HCT116 (cell line): ENCODE measurements around the gene GPR171. TPM values are rescaled to one million over a fixed set of nuclear protein-coding genes. Genes with fewer than 3 reads are reported as not detected.

Experiments
- ATAC-seq: fragments of 200-7000 bp; cut with Tn5 transposase; 2 replicates; pipeline ENCODE4 v1.9.1; 2020; ENCODE audit warnings: mild to moderate bottlenecking, moderate library complexity
- BruUV-seq: library from RNA; stranded (reverse); fragments of 400-500 nt; replicated peaks from 2 replicates; lab custom pipeline; 2021; lab: Mats Ljungman, UMichigan
- CTCF ChIA-PET: fragments of 300-600 bp; sonication (Branson Sonifier 250); formaldehyde crosslinking; loops from one replicate; lab custom pipeline; 2021; ENCODE audit warnings: antibody characterized with exemption; lab: Charles Lee
- POLR2A ChIA-PET: fragments of 300-600, 350-600 bp; sonication (Branson Sonifier 250); formaldehyde crosslinking; loops from one replicate; lab custom pipeline; 2021; ENCODE audit warnings: antibody characterized with exemption; lab: Charles Lee
- RAD21 ChIA-PET, 2 experiments: fragments of 300-600 bp; sonication (Branson Sonifier 250); formaldehyde crosslinking; loops; one replicate each; lab custom pipeline; 2023; ENCODE audit warnings: low total read pairs in 2 of 2; ENCODE audit not compliant: uncharacterized antibody in 2 of 2, unreplicated experiment in 2 of 2, low non-redundant PET in 1 of 2; lab: Charles Lee
- DNase-seq: peaks from one replicate; pipeline ENCODE4 v3.0.0-alpha.2; 2010; ENCODE audit warnings: low read depth, low spot score
- H2AFZ ChIP-seq: fragments of 200-600 bp; shearing (Covaris generic), sonication (generic); 2 replicates; pipeline ENCODE4 v1.6.1; 2017; ENCODE audit warnings: low read depth, mixed run types, mixed read lengths, antibody characterized with exemption, low read length; ENCODE audit not compliant: poor library complexity, severe bottlenecking
- H3K27ac ChIP-seq: 2 replicates; pipeline ENCODE4 v1.5.1; 2012; ENCODE audit warnings: low read depth, low read length
- H3K27me3 ChIP-seq: fragments of 200-600 bp; sonication (generic); 2 replicates; pipeline ENCODE4 v1.6.1; 2016; ENCODE audit warnings: mixed run types, low read length, mixed read lengths; ENCODE audit not compliant: insufficient read depth
- H3K36me3 ChIP-seq, 2 experiments: fragments of 200-500 bp in 1 of 2; fragments of 200-600 bp in 1 of 2; sonication (Bioruptor generic) in 1 of 2; sonication (generic) in 1 of 2; 2 replicates each; pipeline versions ENCODE4 v1.5.1 to v1.6.1; 2014 to 2016; ENCODE audit warnings: low read length in 2 of 2, inconsistent platforms in 1 of 2, mixed read lengths in 1 of 2, mixed run types in 1 of 2; ENCODE audit not compliant: insufficient read depth in 2 of 2, control insufficient read depth in 1 of 2
- H3K4me1 ChIP-seq, 2 experiments: fragments of 200-600 bp in 1 of 2; sonication (generic) in 1 of 2; 2 replicates each; pipeline versions ENCODE4 v1.5.1 to v1.6.1; 2012 to 2017; ENCODE audit warnings: low read length in 2 of 2, inconsistent platforms in 1 of 2, mild to moderate bottlenecking in 1 of 2, mixed read lengths in 1 of 2, mixed run types in 1 of 2, moderate library complexity in 1 of 2; ENCODE audit not compliant: insufficient read depth in 2 of 2, control insufficient read depth in 1 of 2
- H3K4me2 ChIP-seq: fragments of 200-600 bp; sonication (generic); 2 replicates; pipeline ENCODE4 v1.6.1; 2017; ENCODE audit warnings: mixed run types, low read length, mixed read lengths
- H3K4me3 ChIP-seq, 2 experiments: fragments of 200-600 bp in 1 of 2; sonication (generic) in 1 of 2; replicated peaks in 1 of 2; 2 replicates each; pipeline ENCODE4 v1.5.1; 2011 to 2016; ENCODE audit warnings: low read length in 2 of 2, control low read depth in 1 of 2, low read depth in 1 of 2, mild to moderate bottlenecking in 1 of 2, mixed read lengths in 1 of 2, mixed run types in 1 of 2
- H3K79me2 ChIP-seq: fragments of 200-600 bp; sonication (generic); 2 replicates; pipeline ENCODE4 v1.6.1; 2017; ENCODE audit warnings: mild to moderate bottlenecking, mixed run types, low read length, moderate library complexity, mixed read lengths; ENCODE audit not compliant: insufficient read depth
- H3K9ac ChIP-seq: fragments of 200-600 bp; sonication (generic); 2 replicates; pipeline ENCODE4 v1.6.1; 2016; ENCODE audit warnings: low read length, mixed read lengths
- H3K9me2 ChIP-seq: fragments of 200-600 bp; sonication (generic), shearing (Covaris generic); 2 replicates; pipeline ENCODE4 v1.6.1; 2017; ENCODE audit warnings: mixed run types, mild to moderate bottlenecking, moderate library complexity; ENCODE audit not compliant: insufficient read depth
- H3K9me3 ChIP-seq, 2 experiments: fragments of 200-500 bp in 1 of 2; fragments of 200-600 bp in 1 of 2; sonication (Bioruptor generic) in 1 of 2; sonication (generic) in 1 of 2; 2 replicates each; pipeline ENCODE4 v1.6.1; 2014 to 2017; ENCODE audit warnings: low read length in 2 of 2, mixed read lengths in 2 of 2, inconsistent platforms in 1 of 2, low read depth in 1 of 2, mild to moderate bottlenecking in 1 of 2, mixed run types in 1 of 2, moderate library complexity in 1 of 2; ENCODE audit not compliant: control insufficient read depth in 1 of 2, insufficient read depth in 1 of 2
- H4K20me1 ChIP-seq: fragments of 200-600 bp; sonication (generic), shearing (Covaris generic); 2 replicates; pipeline ENCODE4 v1.6.1; 2017; ENCODE audit warnings: mixed run types, mild to moderate bottlenecking, moderate library complexity; ENCODE audit not compliant: insufficient read depth
- CBX3 ChIP-seq: IDR thresholded peaks from 2 replicates; pipeline ENCODE4 v1.6.1; 2012; ENCODE audit warnings: low read depth
- CEBPB ChIP-seq: IDR thresholded peaks from 2 replicates; pipeline ENCODE4 v1.6.1; 2012; ENCODE audit warnings: low read depth
- EGR1 ChIP-seq: IDR thresholded peaks from 2 replicates; pipeline ENCODE4 v1.6.1; 2012; ENCODE audit warnings: low read depth
- ELF1 ChIP-seq: IDR thresholded peaks from 2 replicates; pipeline ENCODE4 v1.6.1; 2012; ENCODE audit warnings: low read depth, borderline replicate concordance
- FOSL1 ChIP-seq: IDR thresholded peaks from 2 replicates; pipeline ENCODE4 v1.6.1; 2012; ENCODE audit warnings: low read depth
- JUND ChIP-seq: IDR thresholded peaks from 2 replicates; pipeline ENCODE4 v1.6.1; 2012
- POLR2A ChIP-seq: IDR thresholded peaks from 2 replicates; pipeline ENCODE4 v1.7.0; 2011; ENCODE audit warnings: borderline replicate concordance; ENCODE audit not compliant: insufficient read depth, insufficient read length; ENCODE audit errors: extremely low read depth
- POLR2AphosphoS5 ChIP-seq: IDR thresholded peaks from 2 replicates; pipeline ENCODE4 v1.6.1; 2011; ENCODE audit warnings: mild to moderate bottlenecking, low read depth, low read length, moderate library complexity
- RAD21 ChIP-seq: IDR thresholded peaks from 2 replicates; pipeline ENCODE4 v1.6.1; 2012; ENCODE audit warnings: low read depth, mild to moderate bottlenecking
- SP1 ChIP-seq: IDR thresholded peaks from 2 replicates; pipeline ENCODE4 v1.6.1; 2012; ENCODE audit warnings: low read depth
- TCF7L2 ChIP-seq: IDR thresholded peaks from 2 replicates; pipeline ENCODE4 v1.7.0; 2011; ENCODE audit warnings: borderline replicate concordance, inconsistent platforms; ENCODE audit not compliant: insufficient read depth, insufficient read length; ENCODE audit errors: extremely low read depth
- YY1 ChIP-seq: IDR thresholded peaks from 2 replicates; pipeline ENCODE4 v1.6.1; 2011; ENCODE audit warnings: low read length, low read depth, moderate library complexity, mild to moderate bottlenecking; ENCODE audit not compliant: insufficient replicate concordance; ENCODE audit errors: extremely low read depth
- ZFX ChIP-seq: fragments of 450-650 bp; IDR thresholded peaks from 2 replicates; pipeline ENCODE4 v1.6.1; 2017
- ZNF274 ChIP-seq: fragments of 200-500 bp; sonication (Bioruptor generic); IDR thresholded peaks from 2 replicates; pipeline ENCODE4 v1.6.1; 2014; ENCODE audit warnings: mild to moderate bottlenecking, low read depth, low read length, inconsistent platforms
- intact Hi-C: fragments of 100-400 bp; cut with micrococcal nuclease; formaldehyde crosslinking; loops from 2 replicates; pipeline ENCODE4 v1.10.0; 2022
- total RNA-seq: library from RNA; stranded (reverse); gene quantifications from one replicate; pipeline ENCODE4 v1.2.1, GENCODE V29; 2021; ENCODE audit not compliant: unreplicated experiment
- TF ChIP-seq, protein P1 (sequence below): IDR thresholded peaks from 2 replicates; pipeline ENCODE4 v1.6.1; 2012
- TF ChIP-seq, protein P2 (sequence below), 3 experiments: fragments of 200-600 bp in 1 of 3; sonication (generic) in 1 of 3; IDR thresholded peaks in 2 of 3; conservative IDR thresholded peaks in 1 of 3; 2 replicates each; pipeline ENCODE4 v1.5.1; 2012 to 2017; ENCODE audit warnings: low read depth in 2 of 3, low read length in 2 of 3, antibody characterized with exemption in 1 of 3, borderline replicate concordance in 1 of 3, control low read depth in 1 of 3, mild to moderate bottlenecking in 1 of 3, mixed read lengths in 1 of 3, mixed run types in 1 of 3, moderate library complexity in 1 of 3; ENCODE audit not compliant: insufficient read depth in 1 of 3
- TF ChIP-seq, protein P3 (sequence below): IDR thresholded peaks from 2 replicates; pipeline ENCODE4 v1.6.1; 2012
- TF ChIP-seq, protein P4 (sequence below): IDR thresholded peaks from 2 replicates; pipeline ENCODE4 v1.6.1; 2012; ENCODE audit warnings: low read depth
- TF ChIP-seq, protein P5 (sequence below): IDR thresholded peaks from 2 replicates; pipeline ENCODE4 v1.6.1; 2011; ENCODE audit warnings: mild to moderate bottlenecking, low read length, moderate library complexity; ENCODE audit not compliant: insufficient replicate concordance; ENCODE audit errors: extremely low read depth

The GPR171 gene
- total RNA-seq, 1 experiment from 2014 or later = not detected

DNA sequence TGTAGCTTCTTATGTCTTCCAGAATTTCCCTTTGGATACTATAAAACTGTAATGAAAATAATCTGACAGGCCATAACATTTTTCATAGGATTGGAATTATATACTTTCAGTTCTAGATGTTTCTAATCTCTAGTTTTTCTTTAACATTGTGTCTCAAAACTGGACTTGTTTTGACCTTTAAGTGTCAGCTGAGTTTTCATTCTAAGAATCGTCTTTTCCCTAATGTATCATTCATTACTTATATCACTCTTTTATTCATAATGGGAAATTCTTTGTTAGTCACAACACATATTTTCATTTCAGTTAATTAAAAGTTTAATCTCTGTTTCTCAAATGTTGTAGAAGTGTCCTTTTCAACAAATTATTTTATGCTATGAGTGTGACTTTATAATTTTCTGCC lies 11.9 kb downstream of the GPR171 start:
- Histone ChIP-seq H4K20me1 (no peaks in the 10 kb centered on the region), H3K27ac (no peak overlapping the region), H3K79me2 (no peaks in the 10 kb centered on the region), H3K4me2 (no peak overlapping the region), H3K4me1 (no peaks in the 10 kb centered on the region), H3K9ac (no peak overlapping the region), H3K9me2 (no peaks in the 10 kb centered on the region), H2AFZ (no peak overlapping the region), H3K36me3 (no peaks in the 10 kb centered on the region), H3K9me3 (no peaks in the 10 kb centered on the region), H3K4me3 (no peak overlapping the region), H3K27me3 (no peaks in the 10 kb centered on the region)
- TF ChIP-seq RAD21 (no peak), FOSL1 (no peak), POLR2AphosphoS5 (no peak), CEBPB (no peak), POLR2A (no peak), CBX3 (no peak), ELF1 (no peak), ZFX (no peak), EGR1 (no peak), JUND (no peak), YY1 (no peak), TCF7L2 (no peak), SP1 (no peak), ZNF274 (no peak)
- TF ChIP-seq, protein P1, sequence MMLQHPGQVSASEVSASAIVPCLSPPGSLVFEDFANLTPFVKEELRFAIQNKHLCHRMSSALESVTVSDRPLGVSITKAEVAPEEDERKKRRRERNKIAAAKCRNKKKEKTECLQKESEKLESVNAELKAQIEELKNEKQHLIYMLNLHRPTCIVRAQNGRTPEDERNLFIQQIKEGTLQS = no peak
- TF ChIP-seq, protein P2, sequence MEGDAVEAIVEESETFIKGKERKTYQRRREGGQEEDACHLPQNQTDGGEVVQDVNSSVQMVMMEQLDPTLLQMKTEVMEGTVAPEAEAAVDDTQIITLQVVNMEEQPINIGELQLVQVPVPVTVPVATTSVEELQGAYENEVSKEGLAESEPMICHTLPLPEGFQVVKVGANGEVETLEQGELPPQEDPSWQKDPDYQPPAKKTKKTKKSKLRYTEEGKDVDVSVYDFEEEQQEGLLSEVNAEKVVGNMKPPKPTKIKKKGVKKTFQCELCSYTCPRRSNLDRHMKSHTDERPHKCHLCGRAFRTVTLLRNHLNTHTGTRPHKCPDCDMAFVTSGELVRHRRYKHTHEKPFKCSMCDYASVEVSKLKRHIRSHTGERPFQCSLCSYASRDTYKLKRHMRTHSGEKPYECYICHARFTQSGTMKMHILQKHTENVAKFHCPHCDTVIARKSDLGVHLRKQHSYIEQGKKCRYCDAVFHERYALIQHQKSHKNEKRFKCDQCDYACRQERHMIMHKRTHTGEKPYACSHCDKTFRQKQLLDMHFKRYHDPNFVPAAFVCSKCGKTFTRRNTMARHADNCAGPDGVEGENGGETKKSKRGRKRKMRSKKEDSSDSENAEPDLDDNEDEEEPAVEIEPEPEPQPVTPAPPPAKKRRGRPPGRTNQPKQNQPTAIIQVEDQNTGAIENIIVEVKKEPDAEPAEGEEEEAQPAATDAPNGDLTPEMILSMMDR (IDR thresholded peaks at IDR 0.05 in 2 of 3, conservative IDR thresholded peaks at IDR 0.05 in 1 of 3; ENCODE audit: borderline replicate concordance in 1 of 3, insufficient read depth in 1 of 3, low read depth in 2 of 3, low read length in 2 of 3) = no peak
- TF ChIP-seq, protein P3, sequence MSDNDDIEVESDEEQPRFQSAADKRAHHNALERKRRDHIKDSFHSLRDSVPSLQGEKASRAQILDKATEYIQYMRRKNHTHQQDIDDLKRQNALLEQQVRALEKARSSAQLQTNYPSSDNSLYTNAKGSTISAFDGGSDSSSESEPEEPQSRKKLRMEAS = no peak
- TF ChIP-seq, protein P4, sequence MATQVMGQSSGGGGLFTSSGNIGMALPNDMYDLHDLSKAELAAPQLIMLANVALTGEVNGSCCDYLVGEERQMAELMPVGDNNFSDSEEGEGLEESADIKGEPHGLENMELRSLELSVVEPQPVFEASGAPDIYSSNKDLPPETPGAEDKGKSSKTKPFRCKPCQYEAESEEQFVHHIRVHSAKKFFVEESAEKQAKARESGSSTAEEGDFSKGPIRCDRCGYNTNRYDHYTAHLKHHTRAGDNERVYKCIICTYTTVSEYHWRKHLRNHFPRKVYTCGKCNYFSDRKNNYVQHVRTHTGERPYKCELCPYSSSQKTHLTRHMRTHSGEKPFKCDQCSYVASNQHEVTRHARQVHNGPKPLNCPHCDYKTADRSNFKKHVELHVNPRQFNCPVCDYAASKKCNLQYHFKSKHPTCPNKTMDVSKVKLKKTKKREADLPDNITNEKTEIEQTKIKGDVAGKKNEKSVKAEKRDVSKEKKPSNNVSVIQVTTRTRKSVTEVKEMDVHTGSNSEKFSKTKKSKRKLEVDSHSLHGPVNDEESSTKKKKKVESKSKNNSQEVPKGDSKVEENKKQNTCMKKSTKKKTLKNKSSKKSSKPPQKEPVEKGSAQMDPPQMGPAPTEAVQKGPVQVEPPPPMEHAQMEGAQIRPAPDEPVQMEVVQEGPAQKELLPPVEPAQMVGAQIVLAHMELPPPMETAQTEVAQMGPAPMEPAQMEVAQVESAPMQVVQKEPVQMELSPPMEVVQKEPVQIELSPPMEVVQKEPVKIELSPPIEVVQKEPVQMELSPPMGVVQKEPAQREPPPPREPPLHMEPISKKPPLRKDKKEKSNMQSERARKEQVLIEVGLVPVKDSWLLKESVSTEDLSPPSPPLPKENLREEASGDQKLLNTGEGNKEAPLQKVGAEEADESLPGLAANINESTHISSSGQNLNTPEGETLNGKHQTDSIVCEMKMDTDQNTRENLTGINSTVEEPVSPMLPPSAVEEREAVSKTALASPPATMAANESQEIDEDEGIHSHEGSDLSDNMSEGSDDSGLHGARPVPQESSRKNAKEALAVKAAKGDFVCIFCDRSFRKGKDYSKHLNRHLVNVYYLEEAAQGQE = no peak
- TF ChIP-seq, protein P5, sequence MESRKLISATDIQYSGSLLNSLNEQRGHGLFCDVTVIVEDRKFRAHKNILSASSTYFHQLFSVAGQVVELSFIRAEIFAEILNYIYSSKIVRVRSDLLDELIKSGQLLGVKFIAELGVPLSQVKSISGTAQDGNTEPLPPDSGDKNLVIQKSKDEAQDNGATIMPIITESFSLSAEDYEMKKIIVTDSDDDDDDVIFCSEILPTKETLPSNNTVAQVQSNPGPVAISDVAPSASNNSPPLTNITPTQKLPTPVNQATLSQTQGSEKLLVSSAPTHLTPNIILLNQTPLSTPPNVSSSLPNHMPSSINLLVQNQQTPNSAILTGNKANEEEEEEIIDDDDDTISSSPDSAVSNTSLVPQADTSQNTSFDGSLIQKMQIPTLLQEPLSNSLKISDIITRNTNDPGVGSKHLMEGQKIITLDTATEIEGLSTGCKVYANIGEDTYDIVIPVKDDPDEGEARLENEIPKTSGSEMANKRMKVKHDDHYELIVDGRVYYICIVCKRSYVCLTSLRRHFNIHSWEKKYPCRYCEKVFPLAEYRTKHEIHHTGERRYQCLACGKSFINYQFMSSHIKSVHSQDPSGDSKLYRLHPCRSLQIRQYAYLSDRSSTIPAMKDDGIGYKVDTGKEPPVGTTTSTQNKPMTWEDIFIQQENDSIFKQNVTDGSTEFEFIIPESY = no peak
- intact Hi-C loops = no loop called here
- ChIA-PET POLR2A (no interaction called here), CTCF (no interaction called here), RAD21 (no interaction called here)
- ATAC-seq = no peak
- DNase-seq = no peak
- BruUV-seq = no TSS peak
